Neuronal stem cell (in vitro differentiated cells): Measurements from ENCODE around the gene HES7. TPM values are rescaled to one million over a fixed set of nuclear protein-coding genes. Genes with fewer than 3 reads are reported as not detected.

ENCODE experiments used
- small RNA-seq: library from polyadenylated mRNA; stranded (forward); fragments of <200 nt; extraction: miRNeasy Mini kit (QIAGEN cat#:217004); gene quantifications from one replicate; pipeline ENCODE3, GENCODE V24; 2013; ENCODE audit not compliant: insufficient read depth

HES7 gene

Small RNA genes within 50 kb of the gene (small RNA-seq; reads per million reads assigned to genes)
- not detected for gene MIR4314
